Chondrocyte (in vitro differentiated cells): ENCODE measurements around the gene ITGB1BP2. TPM values are rescaled to one million over a fixed set of nuclear protein-coding genes. Genes with fewer than 3 reads are reported as not detected.
"Not testable (repeated sequence)": the region's sequence is repeated elsewhere in the genome, so short reads cannot be mapped to it uniquely, and the experiment has no call there.

Experiments used
- DNase-seq: peaks from one replicate; pipeline ENCODE4 v3.0.0; 2021; ENCODE audit warnings: mixed read lengths, low spot score
- H3K27ac Mint-ChIP-seq: one replicate; pipeline ENCODE4 v1.8.0; 2021; ENCODE audit warnings: mild to moderate bottlenecking, moderate library complexity, mixed read lengths; ENCODE audit not compliant: unreplicated experiment
- H3K27me3 Mint-ChIP-seq: 2 replicates; pipeline ENCODE4 v1.8.0; 2021; ENCODE audit warnings: low read depth, mixed read lengths
- H3K36me3 Mint-ChIP-seq: 2 replicates; pipeline ENCODE4 v1.8.0; 2021; ENCODE audit warnings: low read depth, mixed read lengths
- H3K4me1 Mint-ChIP-seq: 2 replicates; pipeline ENCODE4 v1.8.0; 2021; ENCODE audit warnings: low read depth, mild to moderate bottlenecking, mixed read lengths
- H3K4me3 Mint-ChIP-seq: one replicate; pipeline ENCODE4 v1.8.0; 2021; ENCODE audit warnings: mild to moderate bottlenecking, moderate library complexity, mixed read lengths; ENCODE audit not compliant: unreplicated experiment
- H3K9me3 Mint-ChIP-seq: 2 replicates; pipeline ENCODE4 v1.8.0; 2021; ENCODE audit warnings: low read depth, mixed read lengths
- CTCF ChIP-seq: fragments of 200-600 bp; sonication (generic); IDR thresholded peaks from 2 replicates; pipeline ENCODE4 v1.5.0; 2021; ENCODE audit warnings: antibody characterized with exemption, mild to moderate bottlenecking, moderate library complexity
- total RNA-seq: library from RNA; stranded (reverse); gene quantifications from 3 replicates; pipeline ENCODE4 v1.2.1, GENCODE V29; 2021

Gene ITGB1BP2
- total RNA-seq, 1 donor from 2014 or later: 2.5 TPM

GRCh38 chrX:71304561-71304960 is 3.0 kb downstream of the ITGB1BP2 start:
- TF ChIP-seq CTCF: no peak
- H3K27ac Mint-ChIP-seq: no peak overlapping the region
- H3K27me3 Mint-ChIP-seq: no peaks in the 10 kb centered on the region
- H3K36me3 Mint-ChIP-seq: peaks cover 21% of the 10 kb centered on the region
- no peak for DNase-seq
- H3K4me3 Mint-ChIP-seq: no peak overlapping the region
- H3K9me3 Mint-ChIP-seq: no peaks in the 10 kb centered on the region
- peaks cover 16% of the 10 kb centered on the region for H3K4me1 Mint-ChIP-seq

GRCh38 chrX:71315917-71316316 is 14.4 kb downstream of the ITGB1BP2 start:
- Mint-ChIP-seq H3K4me3 (no peak overlapping the region), H3K36me3 (peaks cover 5% of the 10 kb centered on the region), H3K9me3 (peaks cover 4% of the 10 kb centered on the region), H3K27ac (peak overlapping the region; percentile 13), H3K4me1 (peaks cover 18% of the 10 kb centered on the region), H3K27me3 (no peaks in the 10 kb centered on the region)
- no peak for DNase-seq
- TF ChIP-seq CTCF: no peak

GRCh38 chrX:71316959-71317358 is 15.4 kb downstream of the ITGB1BP2 start:
- DNase-seq, H3K36me3 Mint-ChIP-seq, H3K4me3 Mint-ChIP-seq, H3K27me3 Mint-ChIP-seq, H3K9me3 Mint-ChIP-seq: not testable (repeated sequence)
- H3K27ac Mint-ChIP-seq: peak overlapping the region; percentile 68
- peaks cover 23% of the 10 kb centered on the region for H3K4me1 Mint-ChIP-seq

GRCh38 chrX:71320126-71320525 is 18.6 kb downstream of the ITGB1BP2 start:
- DNase-seq: no peak
- H3K4me3 Mint-ChIP-seq: no peak overlapping the region
- TF ChIP-seq CTCF: no peak
- no peaks in the 10 kb centered on the region for H3K27me3 Mint-ChIP-seq
- H3K27ac Mint-ChIP-seq: peak overlapping the region; percentile 59
- H3K9me3 Mint-ChIP-seq: no peaks in the 10 kb centered on the region
- H3K36me3 Mint-ChIP-seq: peaks cover 2% of the 10 kb centered on the region
- peaks cover 26% of the 10 kb centered on the region for H3K4me1 Mint-ChIP-seq

GRCh38 chrX:71321731-71322130 is 20.2 kb downstream of the ITGB1BP2 start:
- peak overlapping the region; percentile 39 for H3K27ac Mint-ChIP-seq
- peaks cover 3% of the 10 kb centered on the region for H3K9me3 Mint-ChIP-seq
- TF ChIP-seq CTCF: no peak
- no peak overlapping the region for H3K4me3 Mint-ChIP-seq
- H3K27me3 Mint-ChIP-seq: no peaks in the 10 kb centered on the region
- H3K4me1 Mint-ChIP-seq: peaks cover 14% of the 10 kb centered on the region
- peaks cover 4% of the 10 kb centered on the region for H3K36me3 Mint-ChIP-seq
- no peak for DNase-seq

GRCh38 chrX:71324452-71324851 is 22.9 kb downstream of the ITGB1BP2 start:
- DNase-seq, H3K36me3 Mint-ChIP-seq, H3K9me3 Mint-ChIP-seq, H3K27me3 Mint-ChIP-seq, H3K4me3 Mint-ChIP-seq, H3K27ac Mint-ChIP-seq: not testable (repeated sequence)
- H3K4me1 Mint-ChIP-seq: peaks cover 11% of the 10 kb centered on the region
